ENCODE measurements around the gene PCSK7. TPM values are rescaled to one million over a fixed set of nuclear protein-coding genes. Genes with fewer than 3 reads are reported as not detected.

PCSK7 gene
- total and polyA plus RNA-seq, 2 of the 8 experiments (the other 6 are each of a cell fraction or from before 2014, with no cell fraction given) = 23.4 to 38.5 TPM

- TF ChIP-seq EGR1 (IDR thresholded peaks at IDR 0.05; ENCODE audit: borderline replicate concordance, low read depth, low read length) (no peak), NRF1 (IDR thresholded peaks at IDR 0.05; ENCODE audit: low read depth, low read length) (no peak), BRCA1 (IDR thresholded peaks at IDR 0.05; ENCODE audit: low read depth, low read length) (no peak), SIX5 (IDR thresholded peaks at IDR 0.05; ENCODE audit: low read depth, low read length) (no peak)
Measured at GRCh38 chr11:117195761-117196160, 36.1 kb downstream of the PCSK7 start (continued).

Measured in H1 (cell line).